ENCODE results near the gene SLC39A7.
"Not testable (repeated sequence)": the region's sequence is repeated elsewhere in the genome, so short reads cannot be mapped to it uniquely, and the experiment has no call there.

The SLC39A7 gene

DNA sequence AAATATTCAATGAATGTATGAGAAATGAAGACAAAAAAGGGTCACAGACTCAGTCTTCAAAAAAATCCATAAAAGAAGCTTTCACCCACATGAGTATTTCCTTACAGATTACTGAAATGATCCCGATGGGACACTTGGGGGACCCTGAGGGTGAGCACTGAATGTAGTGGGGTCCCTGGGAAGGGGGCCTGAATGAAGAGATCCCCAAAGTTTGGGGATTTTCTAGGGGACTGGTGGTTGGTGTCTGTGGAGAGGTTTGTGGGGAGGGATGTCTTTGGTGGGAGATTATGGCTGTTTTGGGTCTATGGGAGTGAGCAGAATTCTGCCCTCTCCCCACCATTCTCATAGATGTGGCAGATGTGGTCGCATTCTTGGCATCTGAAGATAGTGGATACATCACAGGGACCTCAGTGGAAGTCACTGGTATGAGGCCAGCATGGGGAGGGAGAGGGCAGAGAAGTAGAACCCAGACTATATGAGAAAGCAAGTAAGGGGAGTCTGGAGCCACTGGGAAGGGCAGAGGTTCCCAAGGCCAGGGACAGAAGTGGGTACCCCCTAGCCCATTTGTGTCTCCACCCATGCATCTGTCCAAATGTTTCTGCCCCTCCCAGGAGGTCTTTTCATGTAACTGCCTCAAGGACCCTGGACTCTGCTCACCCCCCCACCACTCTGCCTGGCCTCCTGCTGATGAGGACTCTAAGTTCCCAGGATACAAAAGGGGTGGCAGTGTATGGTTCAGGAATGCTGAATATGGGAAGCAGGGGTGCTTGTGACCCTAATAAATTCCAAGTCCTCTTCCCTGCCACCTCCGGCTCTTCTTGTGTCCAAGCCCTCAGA, 5.6 kb downstream of the SLC39A7 start:
- no peak for DNase-seq

DNA sequence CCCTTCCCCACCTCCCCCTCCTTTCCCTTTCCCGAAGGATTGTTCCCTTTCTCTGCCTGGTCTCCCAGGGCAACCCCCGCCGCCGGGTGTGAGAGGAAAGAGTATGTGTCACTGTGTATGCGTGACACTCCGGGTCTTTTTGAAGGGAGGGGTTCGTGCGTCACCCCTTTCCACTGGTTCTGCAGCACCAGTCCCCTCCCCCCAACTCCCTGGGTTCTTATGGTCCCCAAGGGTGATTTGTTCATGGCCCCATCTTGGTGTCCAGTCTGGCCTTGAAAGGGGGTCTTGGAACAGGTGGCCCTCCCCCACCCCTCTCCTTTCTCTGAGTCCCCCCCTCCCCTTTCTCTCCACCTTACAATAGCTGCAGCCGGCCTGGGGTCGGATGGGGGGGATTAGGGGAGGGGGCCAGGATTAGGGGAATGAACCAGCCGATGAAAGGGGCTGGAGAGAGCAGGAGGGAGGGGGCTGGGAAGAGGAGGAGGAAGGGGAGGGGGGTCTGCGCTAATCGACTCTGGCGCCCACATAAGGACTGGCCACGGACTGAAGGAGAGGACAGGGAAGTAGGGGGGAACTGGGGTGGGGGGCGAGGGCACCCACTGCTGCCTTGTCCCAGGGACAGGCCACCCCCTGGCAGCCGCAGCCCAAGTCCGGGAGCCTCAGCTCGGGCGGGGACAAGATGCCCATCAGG, 6.3 kb downstream of the SLC39A7 start:
- peak; percentile 83 for DNase-seq

DNA sequence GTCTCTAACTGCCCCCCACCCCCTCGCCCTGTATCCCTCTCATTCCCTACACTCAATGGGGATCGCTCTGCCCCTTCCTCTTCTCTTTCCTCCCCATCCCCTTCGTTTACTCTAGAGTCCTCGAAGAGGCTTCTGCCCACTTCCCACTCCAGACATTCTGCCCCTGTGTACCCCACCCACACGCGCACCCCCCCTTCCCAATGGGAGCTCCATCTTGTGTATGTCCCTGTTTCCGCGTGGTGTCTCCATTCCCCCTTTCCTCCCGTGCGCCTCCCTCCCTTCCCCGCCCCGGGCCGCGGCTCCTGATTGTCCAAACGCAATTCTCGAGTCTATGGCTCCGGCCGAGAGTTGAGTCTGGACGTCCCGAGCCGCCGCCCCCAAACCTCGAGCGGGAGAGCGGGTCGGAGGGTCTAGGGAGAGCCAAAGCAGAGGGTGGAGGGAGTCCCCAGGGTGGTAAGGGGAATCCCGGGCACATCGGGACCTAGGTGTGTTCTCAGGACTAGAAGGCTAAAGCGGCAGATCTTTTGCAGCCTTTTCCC, 7.0 kb downstream of the SLC39A7 start:
- DNase-seq, result peak; percentile 80

GRCh38 chr6:33208091-33208967, 7.7 kb downstream of the SLC39A7 start, which contains the start of gene RING1:
RING1 (plus strand) TSS chr6:33208500; CDS start chr6:33208823, 323 bp downstream.
- peak; percentile 94 for DNase-seq

- DNase-seq, result no peak
Measured at GRCh38 chr6:33209856-33210255, 9.2 kb downstream of the SLC39A7 start.

DNA sequence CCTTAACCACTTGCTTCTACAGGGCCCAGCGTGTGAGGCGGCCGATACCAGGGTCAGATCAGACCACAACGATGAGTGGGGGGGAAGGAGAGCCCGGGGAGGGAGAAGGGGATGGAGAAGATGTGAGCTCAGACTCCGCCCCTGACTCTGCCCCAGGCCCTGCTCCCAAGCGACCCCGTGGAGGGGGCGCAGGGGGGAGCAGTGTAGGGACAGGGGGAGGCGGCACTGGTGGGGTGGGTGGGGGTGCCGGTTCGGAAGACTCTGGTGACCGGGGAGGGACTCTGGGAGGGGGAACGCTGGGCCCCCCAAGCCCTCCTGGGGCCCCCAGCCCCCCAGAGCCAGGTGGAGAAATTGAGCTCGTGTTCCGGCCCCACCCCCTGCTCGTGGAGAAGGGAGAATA, 10.5 kb downstream of the SLC39A7 start:
- no peak for DNase-seq

- DNase-seq, result no peak
Measured at GRCh38 chr6:33211666-33212422, 11.2 kb downstream of the SLC39A7 start.

GRCh38 chr6:33212857-33213165, 12.1 kb downstream of the SLC39A7 start:
- no peak for DNase-seq

DNA sequence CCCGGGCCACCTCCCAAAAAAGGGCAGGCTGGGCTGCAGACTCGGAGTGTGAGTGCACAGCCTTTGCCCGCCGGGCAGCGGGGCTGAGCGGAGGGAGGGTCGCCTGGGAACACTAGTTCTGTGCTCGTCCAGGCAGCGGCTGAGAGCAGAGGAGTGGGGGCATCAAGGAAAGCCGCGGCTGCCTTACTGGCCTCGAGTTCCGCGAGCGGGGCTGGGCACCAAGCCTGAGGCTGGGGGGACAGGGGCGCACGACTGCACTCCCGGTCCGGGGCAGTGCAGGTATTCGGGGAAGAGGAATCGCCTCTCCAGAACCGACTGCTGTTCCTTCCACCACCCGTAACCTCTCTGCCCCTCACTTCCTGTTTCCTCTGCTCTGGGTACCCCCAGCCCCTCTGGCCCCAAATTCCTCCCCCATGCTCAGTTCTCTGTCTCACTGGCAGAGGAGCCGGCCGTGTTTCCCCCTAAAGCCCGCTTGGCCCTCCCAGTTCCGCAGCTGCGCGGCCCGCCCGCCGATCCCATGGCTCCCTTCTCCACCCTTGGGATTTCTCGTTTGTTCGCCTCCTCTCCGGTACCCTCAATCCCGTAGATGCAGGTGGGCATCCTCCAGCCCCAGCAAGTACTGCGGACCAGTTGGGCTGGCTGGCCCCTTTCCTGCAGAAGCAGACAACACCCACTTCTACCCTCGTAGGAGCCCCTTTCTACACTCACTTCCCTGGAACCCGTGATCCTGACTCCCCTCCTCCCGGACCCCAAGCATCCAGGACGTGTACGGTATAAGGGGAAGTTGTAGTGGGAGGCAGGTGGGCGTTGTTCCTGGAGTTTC, 12.7 kb downstream of the SLC39A7 start:
- DNase-seq, result peak; percentile 69

GRCh38 chr6:33213989-33214335, 13.3 kb downstream of the SLC39A7 start:
- DNase-seq, result no peak

DNA sequence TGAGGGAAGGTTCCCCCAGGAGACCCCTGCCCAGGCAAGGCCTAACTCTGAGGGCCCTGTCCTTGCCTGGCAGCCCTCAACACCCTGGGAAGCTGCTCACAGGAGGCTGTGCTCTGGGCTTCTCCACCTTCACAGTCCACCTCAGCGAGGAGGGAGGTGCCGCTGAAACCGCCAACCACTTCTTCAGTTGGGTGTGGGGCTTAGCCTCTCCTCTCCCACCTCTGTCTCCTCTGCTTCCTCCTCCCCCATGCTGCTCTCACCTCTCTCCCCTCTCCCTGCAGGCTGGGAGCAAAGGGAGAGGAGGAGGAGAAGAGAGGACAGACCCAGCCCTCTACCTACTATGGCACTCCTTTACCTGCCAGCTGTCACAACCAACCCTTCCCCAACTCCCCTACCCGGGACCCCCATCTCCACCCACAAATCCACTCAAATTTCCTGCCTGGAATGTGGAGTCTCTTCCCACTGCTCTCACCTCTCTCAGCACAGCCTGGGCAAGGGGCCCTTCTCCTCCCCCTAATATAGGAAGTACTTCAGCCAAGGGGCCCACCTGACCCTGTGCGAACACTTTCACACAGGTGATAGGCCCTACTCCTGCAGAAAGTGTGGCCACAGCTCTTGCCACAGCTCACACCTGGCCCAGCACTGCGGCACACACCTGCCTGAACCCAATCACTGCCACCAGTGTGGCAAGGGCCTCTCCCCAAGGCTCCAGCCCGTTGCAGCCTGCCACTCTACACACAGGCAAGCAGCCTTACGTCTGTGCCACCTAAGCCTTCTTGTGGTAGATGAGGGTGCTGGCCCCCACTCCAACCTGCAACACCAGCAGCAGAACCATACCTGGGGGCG, 14.8 kb downstream of the SLC39A7 start:
- DNase-seq, result no peak

GRCh38 chr6:33216117-33216649, 15.5 kb downstream of the SLC39A7 start:
- no peak for DNase-seq

- no peak for DNase-seq
Measured at GRCh38 chr6:33217246-33217645, 16.6 kb downstream of the SLC39A7 start.

GRCh38 chr6:33217681-33218080, 17.0 kb downstream of the SLC39A7 start:
- no peak for DNase-seq

DNA sequence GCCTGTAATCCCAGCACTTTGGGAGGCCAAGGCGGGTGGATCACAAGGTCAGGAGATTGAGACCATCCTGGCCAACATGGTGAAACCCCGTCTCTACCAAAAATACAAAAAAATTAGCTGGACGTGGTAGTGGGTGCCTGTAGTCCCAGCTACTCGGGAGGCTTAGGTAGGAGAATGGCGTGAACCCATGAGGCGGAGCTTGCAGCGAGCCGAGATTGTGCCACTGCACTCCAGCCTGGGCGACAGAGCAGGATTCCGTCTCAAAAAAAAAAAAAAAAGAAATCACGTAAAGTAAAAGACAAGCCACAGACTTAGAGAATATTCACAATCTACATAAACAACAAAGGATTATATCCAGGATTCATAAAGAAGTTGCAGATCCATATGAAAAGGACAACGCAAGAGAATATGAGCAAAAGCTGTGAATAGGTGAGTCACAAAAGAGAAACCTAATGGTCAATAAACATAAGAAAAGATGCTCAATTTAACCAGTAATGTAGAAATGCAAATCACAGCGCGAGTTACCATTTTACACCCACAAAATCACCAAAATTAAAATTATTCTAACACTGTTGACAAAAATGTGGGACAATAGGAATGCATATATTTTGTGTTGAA, 25.9 kb downstream of the SLC39A7 start:
- not testable (repeated sequence) for DNase-seq

- DNase-seq, result peak; percentile 1
Measured at GRCh38 chr6:33235221-33235634, 34.6 kb downstream of the SLC39A7 start.

DNA sequence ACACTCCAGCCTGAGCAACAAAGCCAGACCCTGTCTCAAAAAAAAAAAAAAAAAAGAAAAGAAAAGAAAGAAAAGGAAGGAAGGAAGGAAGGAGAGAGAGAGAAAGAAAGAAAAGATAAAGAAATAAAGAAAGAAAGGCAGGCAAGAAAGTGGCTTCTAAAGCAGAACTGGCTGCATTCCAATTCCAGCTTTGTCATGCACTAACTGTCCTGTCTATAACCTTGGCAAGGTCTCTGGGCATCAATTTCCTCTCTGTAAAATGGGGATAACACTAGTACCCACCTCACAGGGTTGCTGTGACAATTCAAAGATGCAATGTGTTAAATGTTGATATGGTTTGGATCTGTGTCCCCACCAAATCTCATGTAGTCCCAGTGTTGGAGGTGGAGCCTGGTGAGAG, 35.7 kb downstream of the SLC39A7 start:
- no peak for DNase-seq

- no peak for DNase-seq
Measured at GRCh38 chr6:33236852-33237251, 36.2 kb downstream of the SLC39A7 start.

- DNase-seq, result no peak
Measured at GRCh38 chr6:33237741-33238140, 37.1 kb downstream of the SLC39A7 start.

GRCh38 chr6:33241968-33242367, 41.3 kb downstream of the SLC39A7 start:
- DNase-seq, result no peak
